ENCODE measurements around the gene TMCO1.
"Not testable (repeated sequence)": the region's sequence is repeated elsewhere in the genome, so short reads cannot be mapped to it uniquely, and the experiment has no call there.

The TMCO1 gene

GRCh38 chr1:165686971-165687433 lies 81.7 kb downstream of the TMCO1 start:
- no peak for DNase-seq (ENCODE audit: low spot score)

GRCh38 chr1:165686121-165686970 lies 82.3 kb downstream of the TMCO1 start:
- no peak for DNase-seq (ENCODE audit: low spot score)

- no peak for DNase-seq (ENCODE audit: low spot score)
Measured at GRCh38 chr1:165683848-165684485, 84.7 kb downstream of the TMCO1 start.

GRCh38 chr1:165680773-165681172 lies 87.9 kb downstream of the TMCO1 start:
- not testable (repeated sequence) for DNase-seq (ENCODE audit: low spot score)

- DNase-seq (ENCODE audit: low spot score): no peak
Measured at GRCh38 chr1:165680303-165680702, 88.4 kb downstream of the TMCO1 start.

- no peak for DNase-seq (ENCODE audit: low spot score)
Measured at GRCh38 chr1:165679282-165680036, 89.2 kb downstream of the TMCO1 start.

- no peak for DNase-seq (ENCODE audit: low spot score)
Measured at GRCh38 chr1:165678509-165678908, 90.2 kb downstream of the TMCO1 start.
